Measurements from ENCODE around the gene VLDLR. TPM values are rescaled to one million over a fixed set of nuclear protein-coding genes. Genes with fewer than 3 reads are reported as not detected.

VLDLR gene
- total and polyA plus RNA-seq, 9 donors, result 37.3 to 232 (median 81.8) TPM

- DNase-seq, result no peak
- H3K9me3 ChIP-seq, result no peaks in the 10 kb centered on the region
- TF ChIP-seq EP300 (IDR thresholded peaks at IDR 0.05) (no peak), CTCF (IDR thresholded peaks at IDR 0.05) (no peak), POLR2A (IDR thresholded peaks at IDR 0.05) (no peak)
- H3K4me3 ChIP-seq, result no peak overlapping the region
- H3K27me3 ChIP-seq, result no peaks in the 10 kb centered on the region
- H3K27ac ChIP-seq, result peak overlapping the region in 1 of 2 donors; percentile 7
- intact Hi-C loops (cut with DNase I), result no loop called here
- no peaks in the 10 kb centered on the region for H3K4me1 ChIP-seq (ENCODE audit: insufficient read depth)
- no peaks in the 10 kb centered on the region for H3K36me3 ChIP-seq
- WGBS, 3 donors, result 26 to 42% (median 34%) methylated on average over 3 of the region's 3 CpGs
Observed at GRCh38 chr9:2655411-2655901, 33.9 kb downstream of the VLDLR start.

DNA sequence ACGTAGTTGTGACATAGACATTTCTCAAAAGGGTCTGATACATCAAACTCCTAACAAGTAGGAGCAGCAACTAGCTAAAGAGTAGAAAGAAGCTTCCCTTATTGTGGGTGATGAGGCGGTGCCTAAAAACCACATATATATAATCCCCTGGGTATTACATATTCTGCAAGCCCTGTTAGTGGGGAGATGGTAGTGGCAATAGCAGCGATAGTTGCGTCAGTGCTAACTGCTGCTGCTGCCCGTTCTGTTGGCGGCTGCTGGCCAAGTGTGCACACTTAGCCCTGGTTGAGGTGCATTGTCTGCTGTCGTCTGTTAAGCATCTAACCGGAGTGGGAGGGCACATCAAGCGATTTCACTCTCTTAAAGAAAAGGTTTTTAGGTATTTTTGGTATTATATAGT lies 35.8 kb downstream of the VLDLR start:
- TF ChIP-seq POLR2A (IDR thresholded peaks at IDR 0.05) (no peak), EP300 (IDR thresholded peaks at IDR 0.05) (no peak), CTCF (IDR thresholded peaks at IDR 0.05) (no peak)
- Histone ChIP-seq H3K36me3 (no peaks in the 10 kb centered on the region), H3K4me3 (no peak overlapping the region), H3K9me3 (no peaks in the 10 kb centered on the region), H3K4me1 (ENCODE audit: insufficient read depth) (no peaks in the 10 kb centered on the region), H3K27ac (no peak overlapping the region), H3K27me3 (no peaks in the 10 kb centered on the region)
- WGBS, 3 donors, result 82 to 91% (median 87%) methylated on average over 9 of the region's 9 CpGs
- DNase-seq, result no peak
- intact Hi-C loops (cut with DNase I), result no loop called here

- H3K9me3 ChIP-seq, result no peaks in the 10 kb centered on the region
- H3K27ac ChIP-seq, result no peak overlapping the region
- H3K4me1 ChIP-seq (ENCODE audit: insufficient read depth), result peaks cover 4% of the 10 kb centered on the region
- intact Hi-C loops (cut with DNase I), result no loop called here
- H3K36me3 ChIP-seq, result no peaks in the 10 kb centered on the region
- no peak for TF ChIP-seq CTCF (IDR thresholded peaks at IDR 0.05)
- TF ChIP-seq EP300 (IDR thresholded peaks at IDR 0.05), result no peak
- no peak for TF ChIP-seq POLR2A (IDR thresholded peaks at IDR 0.05)
- no peak overlapping the region for H3K4me3 ChIP-seq
- WGBS, 3 donors, result 90 to 95% (median 93%) methylated on average over 7 of the region's 7 CpGs
- DNase-seq, result no peak
- no peaks in the 10 kb centered on the region for H3K27me3 ChIP-seq
Observed at GRCh38 chr9:2662496-2662895, 40.9 kb downstream of the VLDLR start.

GRCh38 chr9:2663461-2664173 lies 42.0 kb downstream of the VLDLR start:
- 21 to 31% (median 22%) methylated on average over 7 of the region's 7 CpGs for WGBS, 3 donors
- Histone ChIP-seq H3K9me3 (no peaks in the 10 kb centered on the region), H3K4me3 (no peak overlapping the region), H3K36me3 (no peaks in the 10 kb centered on the region), H3K4me1 (ENCODE audit: insufficient read depth) (peaks cover 4% of the 10 kb centered on the region), H3K27ac (peak overlapping the region in 1 of 2 donors; percentile 36), H3K27me3 (no peaks in the 10 kb centered on the region)
- no peak for DNase-seq
- intact Hi-C loops (cut with DNase I), result no loop called here
- no peak for TF ChIP-seq POLR2A (IDR thresholded peaks at IDR 0.05)
- TF ChIP-seq EP300 (IDR thresholded peaks at IDR 0.05), result no peak
- TF ChIP-seq CTCF (IDR thresholded peaks at IDR 0.05), result no peak
